MM.1S (cell line): ENCODE data around the gene PPP2R5E.

ENCODE experiments used
- EZH2 ChIP-seq: fragments of 300-600 bp; sonication (generic); optimal IDR thresholded peaks from 2 replicates; pipeline ENCODE3; 2017; ENCODE audit warnings: low read depth, mild to moderate bottlenecking, antibody characterized with exemption, low read length, mixed read lengths
- EZH2phosphoT487 ChIP-seq: fragments of 300-600 bp; sonication (generic); IDR thresholded peaks from 2 replicates; pipeline ENCODE4 v1.6.1; 2018; ENCODE audit warnings: antibody characterized with exemption, low read length
- TF ChIP-seq, protein P1 (sequence below): fragments of 300-600 bp; sonication (generic); IDR thresholded peaks from 2 replicates; pipeline ENCODE4 v1.5.1; 2016; ENCODE audit warnings: antibody characterized with exemption, low read length, mixed read lengths

DNA sequence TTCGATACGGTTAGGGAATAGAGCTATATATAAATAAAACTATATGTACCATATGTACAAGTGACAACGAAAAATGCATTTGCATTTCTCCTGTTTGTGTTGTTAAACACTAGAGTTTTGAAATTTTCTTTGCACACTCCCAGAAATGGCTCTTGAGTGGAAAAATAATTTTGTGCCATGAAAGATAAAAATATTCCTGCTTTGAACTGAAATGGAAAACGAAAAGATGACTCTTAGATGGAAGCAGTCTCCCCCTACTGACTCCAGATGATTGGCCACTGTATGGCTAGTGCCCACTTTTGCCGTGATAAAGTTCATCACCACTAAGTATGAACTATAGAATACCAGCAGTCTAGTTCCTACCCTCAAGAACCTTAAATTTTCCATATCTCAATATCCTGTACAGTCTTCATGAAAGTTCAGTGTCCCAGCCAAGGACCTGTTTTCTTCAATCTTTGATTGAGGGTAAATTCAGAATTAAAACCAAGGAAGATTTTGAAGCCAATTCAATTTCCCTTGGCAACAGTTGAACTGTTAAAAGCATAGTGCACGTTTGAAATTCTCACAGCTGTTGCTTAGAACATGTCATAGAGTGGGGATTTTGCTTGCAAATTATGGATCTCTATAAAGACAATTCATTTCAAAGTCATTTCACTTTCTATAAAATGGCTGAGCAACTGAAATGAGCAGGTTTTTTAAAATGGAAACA is 1.6 kb upstream of the PPP2R5E start:
- TF ChIP-seq EZH2 (no peak), EZH2phosphoT487 (no peak)
- TF ChIP-seq, protein P1, sequence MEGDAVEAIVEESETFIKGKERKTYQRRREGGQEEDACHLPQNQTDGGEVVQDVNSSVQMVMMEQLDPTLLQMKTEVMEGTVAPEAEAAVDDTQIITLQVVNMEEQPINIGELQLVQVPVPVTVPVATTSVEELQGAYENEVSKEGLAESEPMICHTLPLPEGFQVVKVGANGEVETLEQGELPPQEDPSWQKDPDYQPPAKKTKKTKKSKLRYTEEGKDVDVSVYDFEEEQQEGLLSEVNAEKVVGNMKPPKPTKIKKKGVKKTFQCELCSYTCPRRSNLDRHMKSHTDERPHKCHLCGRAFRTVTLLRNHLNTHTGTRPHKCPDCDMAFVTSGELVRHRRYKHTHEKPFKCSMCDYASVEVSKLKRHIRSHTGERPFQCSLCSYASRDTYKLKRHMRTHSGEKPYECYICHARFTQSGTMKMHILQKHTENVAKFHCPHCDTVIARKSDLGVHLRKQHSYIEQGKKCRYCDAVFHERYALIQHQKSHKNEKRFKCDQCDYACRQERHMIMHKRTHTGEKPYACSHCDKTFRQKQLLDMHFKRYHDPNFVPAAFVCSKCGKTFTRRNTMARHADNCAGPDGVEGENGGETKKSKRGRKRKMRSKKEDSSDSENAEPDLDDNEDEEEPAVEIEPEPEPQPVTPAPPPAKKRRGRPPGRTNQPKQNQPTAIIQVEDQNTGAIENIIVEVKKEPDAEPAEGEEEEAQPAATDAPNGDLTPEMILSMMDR: peak; percentile 34
